HG02970 (cell line): ENCODE measurements around the gene ARHGEF38.
"Not testable (repeated sequence)": the region's sequence is repeated elsewhere in the genome, so short reads cannot be mapped to it uniquely, and the experiment has no call there.

ENCODE experiments used
- ATAC-seq: cut with Tn5 transposase; IDR thresholded peaks from one replicate; pipeline ENCODE4 v1.9.1; 2021; ENCODE audit warnings: mild to moderate bottlenecking, moderate library complexity, moderate number of reproducible peaks; ENCODE audit not compliant: unreplicated experiment, low FRiP score

ARHGEF38 gene

DNA sequence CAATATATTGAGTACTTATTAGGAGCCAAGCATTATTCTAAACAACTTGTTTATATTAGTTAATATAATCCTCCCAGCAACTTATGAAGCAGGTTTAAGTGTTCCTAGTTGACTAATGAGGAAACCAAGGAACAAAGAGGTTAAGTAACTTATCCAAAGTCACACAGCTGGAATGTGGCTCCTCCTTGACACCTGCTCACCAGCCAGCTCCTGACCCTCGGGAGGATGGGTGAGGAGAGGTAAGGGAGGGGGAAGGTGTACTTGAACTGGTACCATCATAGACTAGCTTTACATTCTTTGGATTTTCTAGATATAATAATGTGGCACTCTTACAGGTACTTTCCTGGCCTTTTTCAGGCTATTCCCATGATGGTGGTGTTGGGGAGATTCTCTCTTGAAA is 50.7 kb downstream of the ARHGEF38 start:
- no peak for ATAC-seq

DNA sequence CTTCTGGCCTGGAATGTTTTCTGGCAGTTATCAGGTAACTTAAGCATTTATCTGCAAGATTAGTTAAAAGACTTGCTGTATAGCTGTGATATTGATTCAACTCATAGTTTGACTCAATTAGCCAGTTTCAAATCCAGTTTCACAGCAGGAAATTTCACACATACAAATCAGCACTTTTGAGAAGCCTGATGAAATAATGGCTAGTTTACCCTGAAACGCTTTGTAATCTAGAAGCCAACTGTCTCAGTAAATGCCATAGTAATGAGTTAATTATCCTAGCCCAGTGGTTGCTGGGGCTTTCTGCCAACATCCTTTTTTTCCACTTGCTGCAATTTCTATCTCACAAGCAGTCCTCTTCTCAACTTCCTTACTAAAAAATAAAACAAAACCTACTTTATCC is 53.1 kb downstream of the ARHGEF38 start:
- no peak for ATAC-seq

DNA sequence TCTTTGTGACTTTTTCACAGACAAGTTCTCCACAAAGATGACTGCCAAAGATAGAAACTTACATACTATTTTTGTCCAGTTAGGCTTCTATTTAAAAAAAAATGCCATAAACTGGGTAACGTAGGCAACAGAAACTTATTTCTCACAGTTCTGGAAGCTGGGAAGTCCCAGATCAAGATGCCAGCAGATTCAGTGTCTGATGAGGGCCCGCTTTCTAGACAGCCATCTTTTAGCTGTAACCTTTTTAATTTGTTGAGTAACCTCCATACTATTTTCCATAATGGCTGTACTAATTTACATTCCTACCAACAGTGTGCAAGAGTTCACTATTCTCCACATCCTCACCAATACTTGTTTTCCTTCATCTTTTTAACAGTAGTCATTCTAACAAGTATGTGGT is 55.5 kb downstream of the ARHGEF38 start:
- no peak for ATAC-seq

DNA sequence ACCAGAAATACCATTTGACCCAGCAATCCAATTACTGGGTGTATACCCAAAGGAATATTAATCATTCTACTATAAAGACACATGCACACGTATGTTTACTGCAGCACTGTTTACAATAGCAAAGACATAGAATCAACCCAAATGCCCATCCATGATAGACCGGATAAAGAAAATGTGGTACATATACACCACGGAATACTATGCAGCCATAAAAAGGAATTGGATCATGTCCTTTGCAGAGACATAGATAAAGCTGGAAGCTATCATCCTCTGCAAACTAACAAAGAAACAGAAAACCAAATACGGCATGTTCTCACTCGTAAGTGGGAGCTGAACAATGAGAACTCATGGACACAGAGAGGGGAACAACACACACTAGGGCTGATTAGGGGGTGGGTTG is 57.4 kb downstream of the ARHGEF38 start:
- not testable (repeated sequence) for ATAC-seq

GRCh38 chr4:105613306-105613705 is 60.9 kb downstream of the ARHGEF38 start:
- no peak for ATAC-seq

DNA sequence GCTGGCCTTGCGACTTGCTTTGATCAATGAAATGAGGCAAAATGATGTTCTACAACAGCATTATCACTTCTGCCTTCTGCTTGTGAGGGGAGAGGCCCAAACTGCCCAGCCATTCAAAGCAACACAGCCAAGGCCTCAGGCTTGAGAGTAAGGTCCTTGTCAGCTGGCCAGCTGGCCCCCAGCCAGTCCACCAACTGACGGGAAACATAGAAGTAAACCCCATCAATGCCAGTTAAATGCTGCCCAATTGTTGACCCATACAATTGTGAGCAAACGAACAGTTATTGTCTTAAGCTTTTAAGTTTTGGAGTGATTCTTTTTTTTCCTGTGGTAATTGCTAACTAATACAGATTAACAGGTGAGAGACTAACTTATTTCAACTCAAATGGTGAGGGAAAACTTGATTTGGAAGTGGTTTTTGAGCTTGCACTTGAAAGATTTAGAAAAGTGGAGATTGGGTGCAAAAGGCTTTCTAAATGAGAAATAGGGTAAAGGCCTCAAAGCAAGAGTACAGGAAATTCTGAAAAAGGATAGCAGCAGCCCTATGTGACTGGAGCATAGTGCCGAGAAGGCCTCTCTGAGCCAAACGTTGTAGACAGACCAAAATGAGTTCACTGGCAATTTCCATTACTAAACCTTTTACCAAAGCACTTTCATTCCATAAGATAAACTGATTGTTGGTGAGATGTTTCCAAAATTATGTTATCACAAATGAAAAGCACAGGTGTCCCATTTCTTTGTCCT is 66.9 kb downstream of the ARHGEF38 start:
- ATAC-seq: no peak

DNA sequence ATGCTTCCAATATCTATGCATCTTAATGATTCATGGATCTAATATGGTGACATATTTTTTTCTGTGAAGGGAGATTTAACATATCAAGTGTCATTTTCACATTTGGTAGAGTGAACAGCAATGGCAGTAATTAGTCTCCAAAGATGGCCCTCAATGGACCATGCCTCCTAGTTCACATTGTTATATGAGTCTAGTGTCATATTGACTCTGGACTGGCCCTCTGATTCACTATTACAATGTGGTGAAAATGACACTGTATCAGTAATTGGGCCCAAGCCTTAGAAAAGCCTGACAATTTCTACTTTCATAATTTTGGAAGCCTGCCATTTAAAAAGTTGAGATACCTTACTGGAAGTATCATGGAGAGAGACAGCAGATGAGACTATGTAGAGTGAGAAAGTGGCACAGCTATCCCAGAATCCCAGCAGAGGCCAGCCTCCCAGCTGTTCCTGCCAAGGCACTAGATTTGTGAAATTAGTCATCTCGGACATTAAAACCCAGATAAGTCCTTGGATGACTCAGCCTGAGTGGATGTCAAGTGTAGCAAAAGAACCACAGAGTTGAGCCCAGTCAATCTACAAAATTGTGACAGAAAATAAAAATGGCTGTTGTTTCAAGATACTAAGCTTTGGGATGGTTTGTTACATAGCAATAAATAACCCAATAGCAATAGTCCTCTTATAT is 68.4 kb downstream of the ARHGEF38 start:
- no peak for ATAC-seq

DNA sequence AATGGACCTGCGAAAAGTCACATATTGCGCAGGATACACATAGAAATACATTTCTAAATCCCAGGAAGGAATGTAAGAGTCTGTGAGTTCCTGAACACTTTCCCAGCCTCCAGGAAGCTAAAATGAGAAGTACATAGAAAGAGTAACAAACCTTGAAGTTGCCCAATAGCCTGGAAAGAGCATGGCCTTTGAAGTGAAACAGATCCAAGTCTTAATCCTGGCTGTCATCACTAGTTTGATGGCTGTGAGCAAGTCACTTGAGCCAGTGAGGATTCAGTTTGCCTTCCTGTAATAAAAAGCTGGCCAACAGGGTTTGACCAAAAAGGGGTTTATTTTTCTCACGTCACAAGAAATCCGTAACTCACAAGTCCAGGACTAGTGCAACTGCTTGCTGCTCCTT is 69.8 kb downstream of the ARHGEF38 start:
- ATAC-seq: no peak

DNA sequence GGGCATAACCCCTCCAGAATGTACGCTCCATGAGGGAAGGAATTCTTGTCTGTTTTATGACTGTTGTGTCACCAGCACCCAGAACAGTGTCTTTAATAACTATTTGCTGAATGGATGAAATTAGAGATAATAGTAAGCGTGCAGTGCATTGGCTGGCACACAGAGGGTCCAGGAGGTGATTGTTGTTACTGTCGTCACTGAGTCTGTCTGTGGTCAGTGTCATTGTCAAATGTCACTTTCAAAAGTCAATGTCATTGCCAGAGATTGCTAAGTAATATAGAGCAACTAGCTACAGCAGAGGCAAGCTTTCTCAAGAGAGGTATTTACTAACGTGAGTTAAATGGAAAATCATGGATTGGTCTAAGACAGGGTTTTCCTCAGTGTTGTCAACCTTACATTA is 70.7 kb downstream of the ARHGEF38 start:
- no peak for ATAC-seq

DNA sequence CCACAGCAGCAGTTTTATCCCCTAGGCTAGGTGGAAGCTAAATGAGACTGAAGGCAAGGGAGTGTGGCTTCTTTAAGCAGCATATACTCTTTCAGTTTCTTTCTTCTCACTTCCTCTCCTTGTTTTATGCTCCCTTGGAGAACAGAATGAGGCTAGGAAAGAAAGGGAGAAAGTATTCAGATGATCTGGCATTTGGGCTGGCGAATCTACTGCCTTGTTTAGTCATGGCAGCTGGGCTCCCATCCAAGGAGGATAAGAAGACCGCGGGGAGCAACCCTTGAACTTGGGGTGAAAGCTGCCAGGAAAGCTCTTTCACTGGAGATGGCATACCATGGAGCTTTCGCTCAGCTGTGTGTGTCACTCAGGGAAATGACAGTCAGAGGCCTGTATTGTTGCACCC is 72.1 kb downstream of the ARHGEF38 start:
- no peak for ATAC-seq

DNA sequence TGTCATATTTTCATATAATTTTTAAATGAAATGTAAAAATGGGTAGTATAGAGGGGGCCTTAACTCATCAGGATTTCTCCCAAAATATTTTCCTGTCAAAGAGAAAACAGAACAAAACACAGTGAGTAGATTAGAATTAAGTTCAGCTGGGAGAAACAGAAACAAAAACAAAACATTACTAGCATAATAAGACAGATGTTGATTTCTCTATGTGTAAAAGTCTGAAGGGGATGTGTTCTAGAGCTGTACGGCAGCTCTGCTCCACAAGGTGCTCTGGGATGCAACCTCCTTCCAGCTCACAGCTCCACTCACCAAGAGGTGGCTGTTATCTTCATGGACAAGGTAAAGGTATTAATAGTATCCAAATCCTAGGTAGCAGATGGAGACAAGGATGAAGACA is 72.8 kb downstream of the ARHGEF38 start:
- no peak for ATAC-seq

GRCh38 chr4:105626846-105627245 is 74.4 kb downstream of the ARHGEF38 start:
- ATAC-seq: no peak

DNA sequence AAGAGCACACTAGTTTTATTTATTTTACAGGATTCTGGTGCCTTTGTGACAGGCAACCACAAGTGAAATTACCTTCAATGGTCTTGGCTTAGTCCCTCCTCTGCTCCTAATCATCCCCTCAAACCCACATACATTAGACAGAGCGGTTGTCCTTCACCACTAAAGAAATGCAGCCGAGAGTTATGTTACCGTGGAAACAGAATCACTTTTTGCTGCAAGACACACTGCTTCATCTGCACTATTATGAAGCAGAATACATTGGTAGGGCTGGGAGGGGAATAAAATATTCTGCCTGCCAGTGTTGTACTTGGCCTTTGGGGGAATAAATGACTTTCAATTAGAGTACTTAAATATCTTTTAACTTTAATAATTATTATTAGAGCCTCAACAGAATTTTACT is 75.2 kb downstream of the ARHGEF38 start:
- ATAC-seq: no peak

DNA sequence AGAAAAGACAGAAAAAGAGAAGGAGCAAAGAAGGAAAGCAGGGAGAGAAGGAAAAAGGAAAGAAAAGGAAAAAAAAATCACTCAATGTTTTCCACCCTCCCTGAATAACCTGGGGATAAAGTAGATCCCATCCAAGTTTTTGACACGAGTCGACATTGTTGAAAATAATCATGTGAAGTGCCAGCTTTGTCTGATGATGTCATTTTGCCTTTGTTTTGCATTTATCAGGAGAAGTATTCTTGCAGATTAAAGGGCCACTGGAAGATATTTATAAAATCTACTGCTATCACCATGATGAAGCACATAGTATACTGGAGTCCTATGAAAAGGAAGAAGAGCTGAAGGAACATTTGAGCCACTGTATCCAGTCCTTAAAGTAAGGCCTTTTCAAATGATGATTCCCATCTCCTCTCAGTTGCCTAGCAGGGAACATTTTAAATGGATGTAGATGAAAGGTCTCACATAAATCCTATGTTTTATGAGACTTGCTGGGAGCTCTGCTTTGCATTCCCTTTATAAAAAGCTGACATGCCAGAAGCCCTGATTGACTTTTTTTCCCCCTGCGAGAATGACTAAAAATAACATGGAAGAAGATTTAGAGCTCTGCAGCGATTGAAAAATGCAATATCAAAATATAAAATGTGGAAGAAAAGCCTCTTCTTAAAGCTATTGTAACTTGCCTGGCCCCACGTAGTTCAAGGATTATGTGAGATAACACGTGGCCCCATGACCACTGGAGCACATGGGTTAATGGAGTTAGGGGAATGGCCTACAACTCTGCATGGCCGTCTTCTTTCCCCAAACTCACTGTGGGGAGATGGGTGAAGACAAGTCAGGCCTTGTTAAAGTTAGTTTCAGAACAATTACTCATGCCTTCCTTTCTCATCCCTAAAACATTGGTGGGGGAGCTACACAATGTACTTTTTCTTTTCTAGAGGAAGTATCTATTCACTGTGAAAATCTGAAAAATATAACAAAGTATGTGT is 78.5 kb downstream of the ARHGEF38 start:
- ATAC-seq: no peak

GRCh38 chr4:105631818-105632400 is 79.5 kb downstream of the ARHGEF38 start:
- ATAC-seq: no peak

- ATAC-seq: no peak
Observed at GRCh38 chr4:105632599-105632998, 80.2 kb downstream of the ARHGEF38 start.

DNA sequence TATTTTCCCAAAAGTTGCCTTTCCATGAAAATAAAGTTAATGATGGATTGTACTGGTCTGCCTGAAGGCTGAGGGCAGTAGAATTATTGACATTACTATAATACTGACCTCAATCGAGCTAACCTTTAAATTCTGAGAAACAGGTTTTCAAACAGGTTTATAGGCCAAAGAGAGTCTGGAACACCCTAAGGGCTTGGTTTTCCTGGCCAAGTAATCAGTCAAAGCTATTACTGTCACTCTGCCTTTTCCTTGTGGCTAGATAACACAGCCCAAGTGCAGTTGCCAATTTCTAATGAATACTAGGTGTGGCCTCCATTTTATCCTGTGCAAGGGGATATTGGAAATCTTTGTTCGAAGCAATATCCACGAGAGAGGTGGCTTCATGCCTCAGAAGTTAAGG is 80.8 kb downstream of the ARHGEF38 start:
- no peak for ATAC-seq

DNA sequence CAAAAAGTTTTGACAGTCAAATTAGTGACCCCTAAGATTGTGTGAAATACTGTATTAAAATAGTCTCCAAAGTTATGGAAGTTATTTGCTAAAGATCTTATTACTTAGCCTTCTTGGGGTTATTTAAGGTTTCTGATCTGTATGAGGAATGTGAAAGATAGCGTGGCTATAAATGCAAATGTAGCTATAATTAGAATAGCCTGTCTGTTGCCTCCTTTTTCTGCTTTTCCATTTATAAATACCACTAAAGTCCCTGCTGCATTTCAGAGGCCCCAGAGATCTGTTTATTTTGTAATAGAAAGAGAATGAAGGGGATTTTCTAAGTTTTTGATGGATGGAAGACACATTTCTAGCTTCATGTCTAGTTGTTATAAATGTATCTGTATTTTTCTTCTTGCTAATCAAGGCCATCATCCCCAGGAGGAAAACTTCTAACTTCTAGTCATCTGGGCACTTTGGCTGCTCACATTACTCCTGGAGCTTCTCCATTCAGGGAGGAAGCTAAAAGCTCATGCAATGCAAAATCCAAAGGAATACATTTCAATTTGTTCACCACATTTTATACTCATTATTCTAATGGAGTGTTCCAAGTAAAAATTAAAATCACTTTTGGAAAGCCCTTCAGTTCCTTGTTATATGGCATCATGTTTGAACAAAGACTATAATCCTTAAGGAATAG is 82.1 kb downstream of the ARHGEF38 start:
- ATAC-seq: no peak

DNA sequence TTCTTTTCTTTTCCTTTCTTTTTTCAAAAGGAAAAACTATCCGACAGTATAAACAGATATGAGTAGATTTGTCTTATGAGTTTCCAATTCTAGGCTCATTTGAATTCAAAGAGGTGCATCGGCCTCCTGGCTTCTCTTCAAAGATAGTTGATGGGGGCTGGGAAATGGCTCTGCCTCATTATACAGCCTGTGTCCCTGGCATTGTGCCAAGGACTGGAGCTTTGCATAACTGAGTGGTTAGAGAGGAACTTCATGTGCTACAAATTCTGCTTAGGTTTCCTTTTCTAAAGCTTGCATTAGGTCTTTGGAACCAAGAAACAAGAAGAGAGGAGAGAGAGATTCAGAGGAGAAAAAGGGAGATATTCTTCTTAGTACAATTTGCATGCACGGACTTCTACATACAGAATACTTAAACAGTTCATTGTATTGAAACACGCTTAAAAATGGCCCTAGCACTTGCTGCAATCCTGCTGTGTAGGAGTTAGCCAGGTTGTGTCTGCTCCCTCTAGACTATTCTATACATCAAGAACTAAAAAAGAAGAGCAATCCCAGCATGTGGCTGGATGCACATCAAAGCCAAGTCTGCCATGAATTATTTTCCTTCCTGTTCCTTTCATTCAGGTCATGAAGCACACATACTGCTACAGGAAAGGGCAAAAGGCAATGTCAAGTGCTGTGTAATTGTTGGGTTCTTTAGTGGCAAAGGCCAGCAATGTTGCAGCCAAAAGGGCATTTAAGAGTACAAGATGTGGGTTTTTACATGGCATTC is 85.2 kb downstream of the ARHGEF38 start:
- ATAC-seq: no peak
